HG03565 (cell line): ENCODE data around the gene FOXP1.

Source experiments
- ATAC-seq: cut with Tn5 transposase; IDR thresholded peaks from one replicate; pipeline ENCODE4 v1.9.1; 2021; ENCODE audit warnings: mild to moderate bottlenecking, moderate library complexity; ENCODE audit not compliant: unreplicated experiment

FOXP1 gene

DNA sequence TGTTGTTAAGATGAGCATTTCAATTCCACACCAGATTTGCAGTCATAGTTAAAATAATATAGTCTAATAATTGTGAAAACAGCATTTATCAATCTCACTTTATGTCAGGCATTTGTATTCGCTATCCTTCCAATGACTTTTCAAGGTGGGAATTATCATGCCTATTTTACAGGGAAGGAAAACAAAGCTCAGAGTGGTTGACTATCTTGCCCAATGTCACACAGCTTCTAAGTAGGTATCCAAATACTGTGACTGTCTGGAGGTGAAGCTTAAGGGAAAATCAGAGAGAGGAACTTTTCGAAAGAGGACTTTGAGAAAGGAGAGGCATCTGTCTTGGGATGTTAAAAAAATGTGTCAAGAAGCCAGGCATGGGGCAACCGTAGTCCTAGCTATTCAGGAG lies 443.1 kb downstream of the FOXP1 start:
- no peak for ATAC-seq

DNA sequence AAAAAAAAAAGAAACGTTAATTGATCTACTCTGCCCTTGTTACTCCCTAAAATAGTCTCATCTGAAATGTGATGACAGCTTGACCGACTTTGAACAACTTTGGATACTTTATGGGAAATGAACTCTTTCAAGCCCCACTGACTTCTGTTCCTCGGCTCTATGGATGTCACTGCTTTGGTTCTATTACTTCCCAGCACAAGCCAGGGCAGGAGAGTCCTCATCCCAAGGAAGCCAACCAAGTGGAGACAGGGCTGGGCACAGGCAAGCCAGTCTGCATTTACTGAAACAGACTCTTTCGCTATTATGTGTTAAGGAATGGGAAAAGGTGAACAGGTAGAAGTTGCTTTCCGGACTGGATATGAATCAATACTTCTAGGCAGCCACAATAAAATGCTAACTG lies 444.0 kb downstream of the FOXP1 start:
- ATAC-seq = no peak

DNA sequence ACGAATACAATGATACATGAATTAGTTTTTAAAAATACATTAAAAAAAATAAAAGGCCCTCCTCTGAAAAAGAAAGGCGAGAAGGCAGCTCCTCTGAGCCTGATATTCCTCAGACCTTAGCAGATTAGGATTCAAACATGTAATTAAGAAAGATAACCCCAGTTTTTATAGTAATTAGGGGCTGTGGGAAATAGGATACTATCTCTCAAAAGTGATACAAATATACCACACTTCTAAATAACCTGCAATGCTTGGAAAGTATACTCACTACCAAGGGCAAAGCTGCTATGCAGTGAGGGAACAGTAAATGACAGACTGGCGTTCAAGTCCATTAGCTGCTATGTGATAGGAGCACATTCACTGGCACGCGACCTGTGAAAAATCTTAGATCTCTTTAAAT lies 445.1 kb downstream of the FOXP1 start:
- ATAC-seq = no peak

DNA sequence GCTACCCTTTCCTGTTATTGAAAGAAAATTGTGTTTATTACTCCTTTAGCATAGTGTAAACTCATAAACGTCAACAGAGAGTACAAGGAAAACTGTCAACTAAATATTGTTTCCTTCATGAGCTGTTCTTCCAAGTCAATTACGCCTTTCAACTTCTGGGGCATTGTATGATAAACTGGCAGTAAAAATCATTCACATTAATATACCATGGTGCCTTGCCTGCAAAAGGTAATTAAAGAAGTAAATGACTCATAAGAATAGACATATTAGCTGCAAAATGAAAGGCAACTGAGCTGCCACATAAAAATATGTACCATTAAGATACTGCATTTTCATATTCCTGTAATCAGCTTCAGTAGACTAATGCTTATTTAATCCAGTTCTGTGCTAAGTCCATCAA lies 447.3 kb downstream of the FOXP1 start:
- ATAC-seq = no peak

DNA sequence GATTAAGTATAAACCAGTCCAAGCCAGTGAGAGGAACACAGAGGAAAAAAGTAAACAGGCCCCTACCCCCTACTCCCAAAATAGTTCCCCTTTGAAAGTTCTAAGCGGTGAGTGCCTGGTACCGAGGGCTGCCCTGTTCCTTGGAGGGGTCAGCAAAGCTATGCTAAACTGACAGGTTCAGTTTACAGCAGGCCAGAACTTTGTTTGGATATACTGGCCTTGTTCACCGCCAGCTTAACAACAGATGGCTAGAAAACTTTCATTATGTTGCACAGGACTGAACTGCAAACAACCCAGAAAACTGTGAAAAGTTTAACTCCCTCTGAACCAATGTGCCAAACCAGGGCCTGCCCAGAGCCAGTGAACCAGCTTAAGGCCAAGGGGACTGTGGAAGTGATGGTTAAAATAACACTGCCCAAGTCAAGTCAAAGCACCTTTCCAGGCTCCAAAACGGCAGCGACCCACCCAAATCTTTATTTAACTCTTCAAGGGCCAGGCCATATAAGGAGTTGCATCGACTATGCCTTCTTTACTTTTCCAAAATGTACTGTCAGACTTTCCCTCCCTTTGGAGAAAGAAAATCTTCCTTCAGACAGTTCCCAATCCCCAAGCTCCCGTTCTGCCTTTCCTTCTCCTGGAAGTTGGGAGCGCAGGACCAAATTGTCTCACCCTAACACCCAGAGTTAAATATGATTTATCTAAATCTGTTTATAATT lies 448.0 kb downstream of the FOXP1 start:
- no peak for ATAC-seq

DNA sequence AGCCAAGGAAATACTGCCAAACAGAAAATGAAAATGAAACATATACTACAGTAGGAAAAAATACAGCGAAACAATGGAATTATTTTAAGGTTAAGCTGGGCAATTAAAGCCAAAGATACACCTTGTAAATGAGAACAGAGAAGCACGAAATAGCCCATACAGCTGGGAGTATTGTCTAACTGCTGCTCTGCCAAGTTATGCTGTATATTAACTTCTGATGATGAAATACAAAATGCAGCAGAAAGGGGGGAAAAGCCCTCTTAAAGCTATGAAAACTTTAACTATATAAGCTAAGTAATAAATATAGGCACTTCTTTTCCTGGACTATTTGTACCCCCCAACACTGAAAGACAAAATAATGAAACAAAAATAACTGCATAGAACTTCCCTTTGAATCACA lies 449.0 kb downstream of the FOXP1 start:
- no peak for ATAC-seq

DNA sequence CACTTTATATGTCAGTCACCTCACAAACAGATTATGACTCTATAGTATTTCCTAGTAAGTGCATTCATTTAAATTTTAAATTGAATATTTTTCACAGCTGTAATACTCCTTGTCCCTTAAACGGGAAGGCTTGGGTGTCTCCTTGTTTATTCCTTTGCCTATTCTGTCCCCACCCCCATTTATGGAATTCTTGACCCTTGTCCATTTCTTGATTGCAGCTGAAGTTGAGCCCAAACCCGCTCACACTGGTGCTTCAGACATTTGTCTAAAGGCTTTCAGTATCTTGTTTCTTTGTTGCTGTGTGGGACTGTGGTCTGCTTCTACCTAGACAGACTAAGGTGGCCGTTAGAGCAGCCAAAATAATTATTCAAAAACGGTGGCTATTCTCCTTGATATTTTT lies 449.7 kb downstream of the FOXP1 start:
- ATAC-seq = no peak

DNA sequence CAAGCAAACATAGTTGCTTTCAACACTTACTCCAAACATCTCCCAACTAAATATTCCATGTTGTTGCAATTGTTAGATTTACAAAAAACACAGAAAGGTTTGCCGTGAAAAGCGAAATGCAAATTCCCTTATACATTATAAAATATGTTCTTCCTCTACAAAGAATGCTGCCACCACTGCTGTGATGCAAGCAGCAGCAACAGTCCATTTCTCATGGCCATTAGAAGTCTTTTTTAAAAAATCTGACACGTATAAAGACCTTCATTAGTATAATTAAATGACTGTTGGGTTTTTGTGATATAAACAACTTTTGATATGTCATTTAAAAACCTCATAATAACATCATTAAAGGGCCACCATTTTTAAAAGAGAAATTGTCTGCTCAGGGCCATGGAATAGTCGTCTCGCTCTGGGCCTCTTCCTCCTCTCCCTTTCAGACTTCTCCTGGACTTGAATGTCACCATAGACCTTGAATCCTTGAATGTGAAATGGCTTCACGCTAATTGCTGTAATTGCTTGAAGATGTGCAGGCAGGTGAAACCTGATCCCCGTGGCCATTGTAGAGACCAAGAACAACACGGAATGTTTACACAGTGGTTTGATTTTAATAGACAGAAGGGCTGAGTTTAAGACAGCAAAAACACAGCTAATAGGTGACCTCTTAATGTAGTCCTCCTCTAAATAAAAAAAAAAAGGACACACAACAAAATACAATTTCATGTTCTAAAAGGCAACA lies 450.4 kb downstream of the FOXP1 start:
- ATAC-seq = no peak

DNA sequence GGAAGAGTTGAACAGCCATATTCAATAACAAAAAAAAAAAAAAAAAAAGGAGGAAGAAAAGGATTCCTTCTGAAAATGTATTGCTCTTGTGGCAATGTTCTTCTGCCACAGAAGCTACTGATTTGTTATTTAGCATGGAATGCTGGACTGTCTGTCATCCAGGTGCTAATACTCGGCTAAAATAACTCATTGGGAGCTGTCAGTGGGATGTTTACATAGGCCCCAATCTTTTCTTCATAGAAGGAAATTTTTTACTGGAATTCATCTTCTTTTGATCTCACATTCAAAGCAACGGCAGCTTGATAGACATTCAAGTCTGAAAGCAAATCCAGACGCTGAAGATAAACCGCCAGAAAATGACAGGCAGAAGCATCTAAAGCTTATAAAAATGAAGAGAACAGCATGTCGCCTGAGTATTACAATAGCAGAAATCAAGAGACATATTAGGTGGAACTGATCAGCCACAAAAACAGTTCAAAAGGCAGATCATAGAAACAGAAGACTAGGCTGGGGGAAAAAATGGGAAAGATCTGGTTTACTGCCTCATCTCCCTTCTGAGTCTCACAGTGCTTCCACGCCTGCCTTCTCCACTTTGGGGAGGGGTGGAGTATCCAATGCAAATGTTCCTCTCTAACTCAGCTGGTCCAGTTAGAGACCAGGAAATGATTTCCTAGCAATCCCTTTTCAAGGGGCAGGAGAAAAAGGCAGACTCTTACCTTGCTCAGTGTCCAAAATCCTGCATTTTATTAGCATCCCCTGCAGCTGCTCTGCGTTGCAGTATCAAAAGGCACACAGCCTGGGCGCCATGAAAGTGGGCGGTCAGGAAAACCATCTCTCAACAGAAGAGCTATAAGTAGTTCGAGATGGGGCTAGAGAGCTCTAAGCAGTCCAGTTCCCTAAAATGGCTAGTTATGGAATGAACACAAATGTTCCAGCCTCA lies 451.9 kb downstream of the FOXP1 start:
- no peak for ATAC-seq

DNA sequence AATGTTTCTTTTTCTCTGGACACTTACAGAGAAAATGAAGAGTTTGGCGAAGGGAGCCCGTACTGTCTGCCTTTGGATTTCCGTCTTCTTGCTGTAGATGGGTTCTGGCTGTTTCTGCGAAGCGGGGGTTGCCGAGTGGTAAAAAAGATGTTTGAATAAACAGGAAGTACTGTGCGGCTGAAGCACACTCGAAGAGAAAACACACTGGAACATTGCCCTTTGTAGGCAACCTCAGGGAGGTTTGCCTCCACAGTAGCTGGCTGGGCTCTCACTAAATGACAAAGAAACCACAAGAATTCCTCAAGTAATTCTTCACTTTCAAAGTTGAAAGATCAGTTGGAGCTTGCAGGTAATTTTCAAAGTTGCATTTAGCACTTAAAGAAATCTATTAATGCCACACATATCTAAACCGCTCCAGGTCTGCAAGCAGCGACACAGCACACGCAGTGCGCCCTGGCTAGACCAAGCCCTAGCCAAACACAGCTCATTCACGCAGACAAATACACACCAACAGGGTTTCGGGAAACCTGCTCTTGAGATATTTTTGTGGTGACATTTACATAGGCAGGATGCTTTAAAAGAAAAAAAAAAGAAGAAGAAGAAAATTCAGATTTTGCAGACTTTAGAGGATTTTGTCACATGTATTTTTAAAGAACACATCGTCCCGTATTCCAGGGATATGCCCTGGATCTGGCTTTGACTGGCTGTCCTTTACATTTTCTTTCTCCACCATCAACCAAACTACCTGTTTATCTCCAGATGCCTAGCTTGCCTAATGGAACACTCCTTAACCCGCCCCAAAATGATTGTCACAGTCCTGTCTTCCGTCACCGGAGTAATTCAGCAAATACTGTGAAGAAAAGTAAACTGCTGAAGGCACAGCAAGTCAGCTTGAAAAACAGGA lies 452.8 kb downstream of the FOXP1 start:
- ATAC-seq = peak; percentile 73

DNA sequence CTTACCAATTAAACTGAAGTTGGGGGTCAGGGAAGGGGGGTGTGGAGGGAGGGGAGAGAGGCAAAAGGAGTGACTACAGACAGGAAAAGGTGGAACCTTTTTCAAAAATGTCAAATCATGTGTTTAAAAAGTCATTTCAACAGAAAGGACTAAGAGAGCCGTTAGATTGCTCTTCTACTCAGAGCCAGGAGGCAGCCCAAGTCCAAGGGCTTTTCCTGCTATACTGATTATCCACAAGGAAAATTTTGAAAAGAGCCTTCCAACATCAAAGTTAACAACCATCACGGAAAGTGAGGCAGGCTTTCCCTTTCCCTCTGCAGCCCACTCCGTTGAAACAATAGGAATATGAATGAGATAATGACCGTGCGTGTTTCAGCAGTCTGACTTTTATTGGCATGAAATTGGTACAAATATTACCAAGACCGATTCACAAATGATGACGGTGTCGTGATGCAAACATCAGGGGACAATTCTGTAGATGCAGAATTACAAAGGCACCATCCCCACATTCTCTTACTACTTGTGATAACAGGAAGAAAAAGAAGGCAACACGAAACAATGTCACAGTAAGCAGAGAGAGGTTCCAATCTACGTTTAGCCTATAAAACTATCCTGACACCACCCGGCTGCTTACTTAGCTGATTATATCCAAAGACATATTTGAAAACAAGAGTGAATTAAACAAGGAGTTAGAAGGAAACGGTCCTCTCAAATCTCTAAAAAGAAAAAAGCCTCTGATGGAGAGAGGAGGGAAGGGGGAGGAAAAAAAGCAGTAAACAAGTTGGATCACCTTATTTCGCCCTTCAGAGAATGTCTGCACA lies 453.7 kb downstream of the FOXP1 start:
- no peak for ATAC-seq

DNA sequence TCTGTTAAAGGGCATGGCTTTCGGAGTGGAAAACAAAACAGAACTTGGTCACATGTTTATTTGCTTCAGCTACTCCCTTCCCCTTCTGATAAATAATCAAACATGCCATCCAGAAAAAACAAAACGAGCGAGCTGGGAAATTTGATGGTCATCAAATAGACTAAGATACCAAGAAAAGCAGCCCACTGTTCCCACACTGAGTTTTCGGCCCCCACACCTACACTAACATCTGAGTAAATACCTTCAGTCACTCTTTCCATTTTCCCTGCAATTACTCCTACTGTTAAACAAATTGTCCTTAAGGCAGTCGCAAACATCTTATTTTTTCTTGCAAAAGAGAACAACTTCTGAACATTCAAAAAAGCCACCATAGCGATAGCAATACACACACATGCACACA lies 454.6 kb downstream of the FOXP1 start:
- no peak for ATAC-seq

DNA sequence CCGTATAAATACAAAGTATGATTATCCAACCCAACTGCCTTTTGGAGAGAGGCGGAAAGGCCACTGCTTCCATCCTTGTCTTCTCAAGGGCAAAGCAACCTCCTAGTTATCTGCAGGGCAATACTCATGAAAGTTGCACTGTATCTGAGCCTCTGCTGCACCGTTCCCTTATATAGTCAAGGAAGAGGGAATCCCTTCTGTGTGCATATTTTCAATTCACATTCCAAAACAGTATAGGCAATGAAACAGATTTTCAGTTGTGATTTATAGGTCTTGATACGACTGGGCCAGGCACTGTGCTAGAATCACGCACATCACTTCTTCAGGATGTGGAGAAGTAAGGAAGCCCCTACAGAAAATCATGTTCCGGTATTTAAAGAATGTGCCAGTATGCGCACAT lies 455.7 kb downstream of the FOXP1 start:
- ATAC-seq = no peak

DNA sequence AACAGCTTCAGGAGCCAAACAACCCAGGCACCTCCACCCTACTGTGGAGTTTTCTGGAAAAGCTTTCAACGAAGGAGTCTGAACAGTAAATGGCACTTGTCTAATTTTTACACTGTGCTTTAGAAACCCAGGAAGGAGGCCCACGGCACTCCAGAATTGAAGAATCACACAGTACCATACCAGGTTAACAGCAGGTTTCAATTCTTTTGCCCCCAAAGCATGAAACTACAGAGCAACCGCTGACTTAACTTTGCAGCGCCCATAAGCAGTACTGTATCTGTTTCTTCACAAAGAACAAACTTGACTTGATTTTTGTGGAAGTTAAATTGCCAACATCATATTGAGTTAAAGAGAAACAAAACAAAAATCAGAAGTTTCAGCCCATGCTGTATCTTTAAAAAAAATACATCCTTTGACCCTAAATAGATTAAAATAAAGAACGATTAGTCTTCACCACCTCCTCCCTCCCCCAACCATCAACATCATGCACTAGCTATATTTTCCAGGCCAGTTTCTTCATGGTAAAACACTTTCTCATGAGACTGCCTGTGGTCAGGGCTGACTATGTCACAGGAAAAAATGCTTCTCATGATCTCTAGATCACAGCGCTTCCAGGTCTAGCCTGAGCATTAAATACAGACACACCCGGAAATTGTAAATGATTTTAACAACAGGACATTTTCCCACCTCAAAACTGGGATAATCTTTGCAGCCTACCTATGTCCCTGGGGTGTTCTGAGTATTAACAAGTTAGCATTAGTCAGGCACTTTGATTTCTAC lies 456.3 kb downstream of the FOXP1 start:
- ATAC-seq = no peak

DNA sequence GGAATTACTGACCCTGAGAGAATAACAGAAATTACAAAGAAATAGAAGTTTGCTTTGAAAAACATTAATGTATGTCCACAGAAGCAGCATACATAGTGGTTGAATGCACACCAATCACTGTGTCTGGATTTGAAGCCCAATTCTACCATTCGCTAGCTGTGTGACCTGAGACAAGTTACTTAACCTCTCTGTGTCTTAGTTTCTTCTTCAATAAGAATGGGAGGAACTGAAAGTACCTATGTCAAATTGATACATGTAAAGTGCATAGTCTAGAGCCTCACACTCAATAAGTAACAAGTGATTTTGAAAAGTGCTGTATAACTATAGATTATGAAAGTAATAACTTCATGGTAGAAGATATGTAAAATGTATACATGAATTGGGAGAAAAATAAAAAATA lies 457.8 kb downstream of the FOXP1 start:
- ATAC-seq = no peak

DNA sequence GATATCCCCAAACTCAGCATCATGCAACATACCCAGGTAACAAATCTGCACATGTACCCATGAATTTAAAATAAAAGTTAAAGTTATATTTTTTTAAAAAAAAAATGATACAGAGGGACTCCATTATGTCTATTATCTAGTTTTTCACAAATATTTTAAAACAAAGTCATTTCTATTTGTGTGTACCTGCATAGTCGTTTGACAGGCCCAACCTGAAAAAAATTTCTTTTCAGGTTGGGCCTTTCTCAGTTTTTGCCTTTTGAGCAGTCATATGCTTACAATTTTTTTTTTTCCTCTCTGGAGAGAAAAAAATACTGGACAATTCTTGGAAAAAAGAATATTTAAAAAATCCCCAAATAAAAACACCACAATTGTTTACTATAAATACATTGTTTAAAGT lies 459.5 kb downstream of the FOXP1 start:
- ATAC-seq = no peak

DNA sequence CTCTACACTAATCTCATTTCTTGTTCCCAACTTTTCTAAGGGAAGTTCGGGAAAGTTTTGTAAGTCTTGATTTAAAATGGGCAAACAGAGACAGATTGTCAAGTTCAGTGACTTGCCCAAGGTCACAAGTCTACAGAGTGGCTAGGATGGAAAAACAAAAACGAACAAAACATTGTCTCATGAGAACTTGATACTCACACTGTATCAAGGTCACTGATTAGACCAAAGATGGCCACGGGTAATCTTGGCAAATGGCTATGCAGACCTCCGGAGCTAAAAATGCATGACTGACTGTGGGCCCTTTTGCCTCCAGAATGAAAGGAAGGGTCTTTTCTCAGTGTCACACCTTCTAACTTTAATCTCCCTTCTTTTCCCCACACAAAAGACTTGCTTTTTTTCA lies 460.9 kb downstream of the FOXP1 start:
- no peak for ATAC-seq

DNA sequence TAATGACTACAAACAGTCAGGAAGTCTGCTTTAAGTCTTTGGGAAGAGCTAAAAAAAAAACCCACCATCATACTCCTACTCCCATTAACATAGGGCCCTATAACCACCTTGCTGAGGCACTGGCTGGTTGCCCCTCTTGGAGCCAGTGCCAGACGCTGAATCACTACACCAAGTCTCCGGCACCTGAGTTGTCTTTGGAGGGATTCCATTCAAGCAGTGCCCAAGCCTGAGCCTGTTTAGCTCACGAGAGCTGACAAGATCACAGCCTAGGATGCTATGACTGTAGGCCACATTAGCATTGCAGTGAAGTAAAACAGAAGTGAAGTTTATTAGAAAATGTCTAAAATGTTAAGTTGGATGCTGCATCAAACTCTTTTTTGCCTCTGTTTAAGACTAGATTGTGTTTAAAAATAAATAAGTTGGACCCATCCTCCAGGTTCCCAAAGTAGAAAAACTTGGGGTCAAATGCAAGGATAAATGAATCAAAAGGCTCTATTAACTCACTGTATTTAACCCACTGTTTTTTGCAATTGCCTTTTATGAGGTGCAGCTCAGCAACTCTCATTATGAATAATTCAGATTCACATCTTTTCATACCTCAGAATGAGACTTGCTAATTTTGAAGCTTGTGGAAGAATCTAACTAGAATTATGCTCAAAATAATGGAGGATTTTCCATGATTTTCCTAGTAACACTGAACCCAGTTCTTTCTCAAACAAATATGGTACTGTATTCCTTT lies 461.9 kb downstream of the FOXP1 start:
- ATAC-seq = no peak
